Colonic mucosa (tissue), 4 donors: ENCODE measurements around the gene MAPK10. TPM values are rescaled to one million over a fixed set of nuclear protein-coding genes. Genes with fewer than 3 reads are reported as not detected.
A peak's percentile ranks its signal among the peaks of the same experiment; 100 is the strongest.

Experiments
- DNase-seq: peaks from one replicate; pipeline ENCODE4 v3.0.0-alpha.2; 2020
- H3K27ac ChIP-seq: fragments of 200-600 bp; one replicate; pipeline ENCODE4 v1.8.0; 2021
- H3K27me3 ChIP-seq: fragments of 200-600 bp; one replicate; pipeline ENCODE4 v1.8.0; 2021
- H3K36me3 ChIP-seq: fragments of 200-600 bp; one replicate; pipeline ENCODE4 v1.8.0; 2021
- H3K4me1 ChIP-seq: fragments of 200-600 bp; one replicate; pipeline ENCODE4 v1.8.0; 2021; ENCODE audit warnings: mild to moderate bottlenecking
- H3K4me3 ChIP-seq: fragments of 200-600 bp; one replicate; pipeline ENCODE4 v1.8.0; 2021
- H3K9ac ChIP-seq, 2 donors: one replicate each; pipeline ENCODE4 v1.7.0; 2013; ENCODE audit warnings: control low read depth in 2 of 2, low read depth in 2 of 2, low read length in 2 of 2
- H3K9me3 ChIP-seq: fragments of 200-600 bp; one replicate; pipeline ENCODE4 v1.8.0; 2021
- CTCF ChIP-seq: fragments of 200-600 bp; IDR thresholded peaks from one replicate; pipeline ENCODE4 v1.8.0; 2022; ENCODE audit warnings: antibody characterized with exemption, mild to moderate bottlenecking
- intact Hi-C: fragments of 100-400 bp; cut with DNase I; formaldehyde crosslinking; loops from one replicate; pipeline ENCODE4 v1.14.1; 2022
- total RNA-seq, 2 donors: library from RNA; stranded (reverse); fragmentation: NEBNext Ultra II Directional in 1 of 2; extraction: Animal tissue kit (Norgen Biotek cat#: 25700) in 1 of 2; gene quantifications; one replicate each; pipeline ENCODE4 v1.2.1, GENCODE V29; 2021
- donor health status: healthy.
- donor health status: DM: no; HTN: no; CAD: no.
- donor health status: DM: no; HTN: no; CAD: no.

Gene MAPK10
- total RNA-seq, 2 donors from 2014 or later, result 2.6 to 4.4 TPM

GRCh38 chr4:86050496-86050895, 309.4 kb downstream of the MAPK10 start:
- H3K27ac ChIP-seq, result no peak overlapping the region
- intact Hi-C loops, result no loop called here
- no peak overlapping the region for H3K4me3 ChIP-seq
- H3K27me3 ChIP-seq, result no peaks in the 10 kb centered on the region
- no peaks in the 10 kb centered on the region for H3K4me1 ChIP-seq
- H3K36me3 ChIP-seq, result no peaks in the 10 kb centered on the region
- no peak for TF ChIP-seq CTCF
- H3K9ac ChIP-seq, result no peak overlapping the region
- no peak for DNase-seq
- H3K9me3 ChIP-seq, result no peaks in the 10 kb centered on the region

- DNase-seq, result no peak
- intact Hi-C loops, result loop anchor here (10.0 kb wide), 1 partner anchor 294 kb away; no protein-coding TSS in a partner anchor
Measured at GRCh38 chr4:86048426-86048825, 311.4 kb downstream of the MAPK10 start.

GRCh38 chr4:86044593-86044985, 315.3 kb downstream of the MAPK10 start:
- intact Hi-C loops, result loop anchor here (10.0 kb wide), 1 partner anchor 290 kb away; no protein-coding TSS in a partner anchor
- H3K4me3 ChIP-seq, result no peak overlapping the region
- H3K9me3 ChIP-seq, result no peaks in the 10 kb centered on the region
- no peak overlapping the region for H3K27ac ChIP-seq
- H3K27me3 ChIP-seq, result no peaks in the 10 kb centered on the region
- H3K4me1 ChIP-seq, result no peaks in the 10 kb centered on the region
- TF ChIP-seq CTCF, result no peak
- H3K36me3 ChIP-seq, result no peaks in the 10 kb centered on the region
- no peak for DNase-seq
- H3K9ac ChIP-seq, result no peak overlapping the region

More at GRCh38 chr4:86048426-86048825, 311.4 kb downstream of the MAPK10 start:
- Histone ChIP-seq H3K9me3 (no peaks in the 10 kb centered on the region), H3K36me3 (no peaks in the 10 kb centered on the region), H3K4me3 (no peak overlapping the region), H3K4me1 (no peaks in the 10 kb centered on the region), H3K27ac (no peak overlapping the region), H3K9ac (no peak overlapping the region), H3K27me3 (no peaks in the 10 kb centered on the region)
- no peak for TF ChIP-seq CTCF

GRCh38 chr4:86043755-86044592, 315.9 kb downstream of the MAPK10 start:
- no peaks in the 10 kb centered on the region for H3K4me1 ChIP-seq
- H3K36me3 ChIP-seq, result no peaks in the 10 kb centered on the region
- H3K27me3 ChIP-seq, result no peaks in the 10 kb centered on the region
- H3K4me3 ChIP-seq, result no peak overlapping the region
- intact Hi-C loops, result loop anchor here (10.0 kb wide), 1 partner anchor 289 kb away; no protein-coding TSS in a partner anchor
- peak; percentile 36 for DNase-seq
- H3K27ac ChIP-seq, result no peak overlapping the region
- no peaks in the 10 kb centered on the region for H3K9me3 ChIP-seq
- no peak overlapping the region for H3K9ac ChIP-seq
- peak; percentile 62 for TF ChIP-seq CTCF

- no peak for TF ChIP-seq CTCF
- Histone ChIP-seq H3K36me3 (no peaks in the 10 kb centered on the region), H3K9me3 (no peaks in the 10 kb centered on the region), H3K27ac (no peak overlapping the region), H3K9ac (no peak overlapping the region), H3K4me3 (no peak overlapping the region), H3K27me3 (no peaks in the 10 kb centered on the region), H3K4me1 (no peaks in the 10 kb centered on the region)
- intact Hi-C loops, result no loop called here
- DNase-seq, result no peak
Measured at GRCh38 chr4:86038037-86038436, 321.8 kb downstream of the MAPK10 start.
